Left ventricle myocardium superior (tissue), 1 donor: ENCODE measurements around the gene MLLT1. TPM values are rescaled to one million over a fixed set of nuclear protein-coding genes. Genes with fewer than 3 reads are reported as not detected.

Source experiments
- ATAC-seq: fragments of 200-7000 bp; cut with Tn5 transposase; one replicate; pipeline ENCODE4 v1.9.1; 2020; ENCODE audit warnings: mild to moderate bottlenecking, moderate library complexity
- DNase-seq: peaks from one replicate; pipeline ENCODE4 v3.0.0-alpha.2; 2020
- intact Hi-C: fragments of 100-400 bp; cut with micrococcal nuclease; formaldehyde crosslinking; loops from one replicate; pipeline ENCODE4 v1.11.0; 2022
- total RNA-seq: library from RNA; stranded (reverse); fragmentation: NEBNext Ultra II Directional; extraction: Animal tissue kit (Norgen Biotek cat#: 25700); gene quantifications from one replicate; pipeline ENCODE4 v1.2.1, GENCODE V29; 2021
- donor health status: DM: no; HTN: yes; CAD: no; lungs with severe emphysema.

The MLLT1 gene
- total RNA-seq, 1 donor from 2014 or later: 45.8 TPM

DNA sequence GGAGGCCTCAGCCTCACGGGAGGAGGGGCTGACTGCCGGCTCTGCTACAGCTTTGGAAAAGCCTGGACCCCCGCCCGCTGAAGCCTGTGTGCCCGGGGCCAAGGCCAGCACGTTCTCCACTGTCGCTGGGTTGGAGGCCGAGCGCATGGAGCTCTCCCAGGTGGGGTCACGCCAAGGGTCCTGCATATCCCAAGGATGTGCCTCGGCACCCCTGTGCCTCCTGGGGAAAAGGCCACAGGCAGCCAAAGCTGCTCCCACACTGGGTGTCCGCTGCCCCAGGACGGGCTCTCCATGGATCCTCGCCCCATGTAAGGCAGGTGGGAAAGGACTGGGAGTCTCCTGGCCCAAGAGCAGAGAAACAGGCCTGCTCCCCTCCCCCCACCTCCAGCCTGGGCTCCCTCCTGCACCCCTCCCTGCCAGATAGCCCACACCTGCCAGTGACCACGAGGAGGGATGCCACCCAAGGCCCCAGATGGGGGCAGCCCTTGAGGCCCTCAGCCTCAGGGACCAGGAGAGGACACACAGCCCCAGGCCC, 64.0 kb downstream of the MLLT1 start:
- intact Hi-C loops: loop anchor here (5.0 kb wide), 1 partner anchor 82 kb away; no protein-coding TSS in a partner anchor
- no peak for ATAC-seq
- DNase-seq: no peak

- ATAC-seq (no peak), DNase-seq (no peak)
- intact Hi-C loops: loop anchor here (5.0 kb wide), 1 partner anchor 82 kb away; no protein-coding TSS in a partner anchor
Observed at GRCh38 chr19:6214881-6215541, 64.8 kb downstream of the MLLT1 start.

- ATAC-seq (no peak), DNase-seq (no peak)
- intact Hi-C loops: no loop called here
Observed at GRCh38 chr19:6213696-6214641, 65.8 kb downstream of the MLLT1 start.

DNA sequence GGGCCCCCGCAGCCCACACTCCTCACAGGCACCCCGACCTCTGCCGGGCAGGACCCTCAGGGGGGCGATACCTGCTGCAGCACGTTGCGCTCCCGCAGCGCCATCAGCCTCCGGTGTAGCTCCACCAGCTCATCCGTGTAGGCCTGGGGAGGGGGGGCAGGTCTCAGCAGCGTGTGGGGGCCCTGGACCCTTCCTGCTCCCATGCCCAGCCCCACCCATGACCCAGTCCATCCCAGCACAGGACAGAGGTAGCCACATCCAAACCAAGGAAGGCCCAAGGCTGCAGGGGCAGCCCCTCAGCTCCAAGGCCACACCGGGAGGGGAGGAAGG, 66.5 kb downstream of the MLLT1 start:
- ATAC-seq: no peak

DNA sequence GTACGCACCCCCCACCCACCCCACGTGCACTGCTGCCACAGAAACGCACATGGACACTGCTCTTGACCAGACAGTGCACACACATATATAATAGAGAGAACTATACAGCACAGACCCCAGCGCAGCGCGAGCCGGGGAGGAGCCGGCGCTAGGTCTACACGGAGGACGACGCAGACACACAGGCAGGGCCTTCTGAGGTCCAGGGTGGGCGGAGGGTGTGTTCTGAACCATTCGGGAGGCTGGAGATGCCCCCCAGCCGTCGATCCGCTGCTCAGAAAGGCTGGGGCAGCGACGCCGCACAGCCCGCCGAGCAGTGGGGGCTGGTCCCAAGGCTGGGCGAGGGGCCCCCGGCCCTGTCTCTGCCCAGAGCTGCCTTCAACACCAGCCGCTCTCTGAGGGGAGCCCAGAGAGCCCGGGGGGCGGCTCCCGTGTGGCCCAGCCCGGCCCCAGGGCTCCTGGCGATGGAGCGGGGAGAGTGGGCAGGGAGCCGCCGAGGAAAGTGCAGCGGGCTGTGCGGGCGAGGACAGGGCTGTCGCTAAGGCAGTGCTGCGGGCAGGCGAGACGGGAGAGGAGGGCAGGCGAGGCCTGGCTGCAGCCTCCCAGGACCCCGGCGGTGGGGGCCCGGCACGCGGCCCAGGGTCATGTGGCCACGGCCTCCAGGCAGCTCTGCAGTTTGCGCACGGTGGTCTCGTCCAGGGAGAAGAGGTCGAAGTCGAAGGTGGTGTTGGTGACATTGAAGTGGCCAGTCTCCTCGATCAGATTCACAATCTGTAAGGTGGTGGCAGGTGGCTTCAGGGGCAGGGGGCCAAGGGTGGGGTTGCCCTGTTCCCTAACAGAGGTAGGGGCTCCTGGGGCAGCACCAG, 67.1 kb downstream of the MLLT1 start:
- intact Hi-C loops: no loop called here
- DNase-seq: no peak
- ATAC-seq: no peak

More for the DNA sequence above, 66.5 kb downstream of the MLLT1 start:
- no peak for DNase-seq
- intact Hi-C loops: no loop called here

- DNase-seq: no peak
Observed at GRCh38 chr19:6211632-6212402, 68.0 kb downstream of the MLLT1 start.

GRCh38 chr19:6210721-6211600, 68.8 kb downstream of the MLLT1 start:
- ATAC-seq (no peak), DNase-seq (no peak)

More at GRCh38 chr19:6211632-6212402, 68.0 kb downstream of the MLLT1 start:
- no peak for ATAC-seq
- intact Hi-C loops: no loop called here

DNA sequence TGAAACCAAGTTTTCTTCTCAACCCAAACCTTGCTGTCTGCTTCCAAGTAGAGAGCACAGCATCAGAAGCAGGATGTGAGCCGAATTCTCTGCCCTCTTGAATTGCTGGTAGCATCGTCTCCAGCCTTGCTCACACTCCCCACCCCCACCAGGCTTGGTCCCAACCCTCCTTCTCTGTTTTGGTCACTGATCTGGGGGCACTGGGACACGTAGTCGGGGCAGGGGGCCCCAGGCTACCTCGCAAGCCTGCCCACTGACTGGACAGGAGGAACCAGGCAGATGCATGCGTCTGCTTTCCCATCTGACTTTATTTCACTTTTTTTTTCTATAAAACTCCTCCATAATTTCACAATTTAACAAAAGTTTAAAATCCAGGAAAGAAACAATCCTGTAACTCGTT, 69.7 kb downstream of the MLLT1 start:
- ATAC-seq (no peak), DNase-seq (no peak)
- intact Hi-C loops: no loop called here

More at GRCh38 chr19:6210721-6211600, 68.8 kb downstream of the MLLT1 start:
- intact Hi-C loops: no loop called here

- intact Hi-C loops: no loop called here
- no peak for ATAC-seq
- DNase-seq: no peak
Observed at GRCh38 chr19:6209680-6210079, 70.1 kb downstream of the MLLT1 start.

DNA sequence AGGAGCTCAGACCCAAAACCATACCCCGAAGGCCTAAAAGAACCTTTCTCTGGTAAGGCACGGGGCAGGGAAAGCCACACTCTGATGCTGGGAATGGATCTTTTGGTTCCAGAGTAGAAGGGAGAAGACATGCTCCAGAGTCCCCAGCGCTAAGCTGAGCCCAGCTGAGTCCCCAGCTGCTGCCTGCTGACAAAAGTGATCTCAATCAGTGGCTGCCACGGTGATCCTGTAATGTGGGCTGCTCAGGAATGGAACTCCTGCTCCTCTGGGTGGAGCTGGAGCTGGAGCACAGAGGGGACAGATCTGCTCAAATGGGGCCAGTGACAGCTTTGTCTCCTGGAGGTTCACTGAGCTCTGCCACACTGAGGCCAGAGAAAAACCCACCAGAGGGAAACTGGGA, 70.5 kb downstream of the MLLT1 start:
- DNase-seq: no peak
- no peak for ATAC-seq
- intact Hi-C loops: no loop called here

DNA sequence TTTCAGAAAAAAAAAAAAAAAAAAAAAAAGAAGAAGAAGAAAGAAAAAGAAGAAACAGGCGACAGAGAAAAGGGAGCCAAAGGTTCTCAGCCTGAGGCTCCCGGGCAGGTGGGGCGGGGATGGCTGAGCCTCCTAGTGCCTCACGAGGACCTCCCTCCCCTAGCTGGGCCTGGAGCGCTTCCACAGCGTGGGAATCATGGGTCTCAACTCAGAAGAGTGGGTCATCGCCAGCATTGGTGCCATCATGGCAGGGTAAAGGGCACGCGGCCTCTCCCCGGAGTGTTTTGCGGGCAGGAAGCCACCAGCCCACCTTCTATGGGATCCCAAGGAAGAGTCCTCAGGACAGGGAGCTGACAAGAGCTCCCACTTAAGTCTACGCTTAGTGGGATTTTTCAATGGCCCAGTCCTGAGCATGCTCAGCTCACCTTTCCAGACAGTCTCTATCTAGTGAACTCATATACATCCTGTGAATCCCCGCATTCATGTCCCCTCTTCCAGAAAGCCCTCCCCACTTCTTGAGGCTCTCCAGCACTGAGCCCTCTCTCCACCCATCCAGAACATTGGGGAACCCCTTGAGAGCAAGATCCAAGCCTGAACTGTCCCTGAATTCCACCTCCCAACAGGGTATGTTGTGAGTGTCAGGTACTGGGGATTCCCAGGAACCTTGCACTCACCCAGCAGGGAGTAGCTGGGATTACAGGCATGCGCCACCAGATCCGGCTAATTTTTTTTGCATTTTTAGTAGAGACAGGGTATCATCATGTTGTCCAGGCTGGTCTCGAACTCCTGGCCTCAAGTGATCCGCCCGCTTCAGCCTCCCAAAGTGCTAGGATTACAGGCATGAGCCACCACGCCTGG, 74.7 kb downstream of the MLLT1 start:
- intact Hi-C loops: no loop called here
- DNase-seq (no peak), ATAC-seq (no peak)

GRCh38 chr19:6204212-6204611, 75.6 kb downstream of the MLLT1 start:
- ATAC-seq: no peak
- no peak for DNase-seq
- intact Hi-C loops: no loop called here

DNA sequence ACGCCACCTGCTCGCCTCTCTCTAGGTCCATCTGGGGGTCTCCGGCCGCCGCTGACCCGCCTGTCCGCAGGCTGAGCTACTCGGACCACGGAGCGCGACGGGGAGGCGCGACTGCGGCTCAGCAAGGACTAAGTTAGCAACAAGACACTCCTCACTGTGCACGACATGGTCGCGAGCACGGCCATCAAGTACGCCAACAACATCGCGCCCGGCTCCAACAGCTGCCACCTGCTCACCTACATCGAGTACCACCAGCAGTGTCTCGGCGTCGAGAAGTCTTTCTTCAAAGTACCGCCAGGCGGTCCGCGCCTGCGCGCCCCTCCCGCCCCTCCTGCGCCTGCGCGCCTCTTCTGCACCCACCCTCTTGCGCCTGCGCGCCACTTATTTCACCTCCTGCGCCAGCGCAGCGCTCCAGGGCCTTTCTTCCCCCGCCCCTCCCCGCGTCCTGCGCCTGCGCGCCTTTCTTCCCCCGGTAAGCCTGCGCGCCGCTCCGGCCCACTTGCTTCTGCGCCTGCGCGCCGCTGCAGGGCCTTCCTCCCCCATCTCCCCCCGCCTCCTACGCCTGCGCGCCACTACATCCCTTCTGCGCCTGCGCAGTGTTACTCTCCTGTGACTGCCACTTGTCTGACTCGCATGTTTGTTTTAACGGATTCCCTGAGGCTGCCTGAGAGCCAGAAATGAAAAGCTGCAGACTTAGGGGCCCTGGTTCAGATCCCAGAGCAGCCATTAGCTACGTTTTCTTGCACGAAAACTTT, 80.4 kb downstream of the MLLT1 start:
- ATAC-seq: peak; percentile 99
- DNase-seq: peak; percentile 99
- intact Hi-C loops: no loop called here

GRCh38 chr19:6198896-6199239, 80.9 kb downstream of the MLLT1 start:
- intact Hi-C loops: no loop called here
- ATAC-seq: no peak
- DNase-seq: no peak

DNA sequence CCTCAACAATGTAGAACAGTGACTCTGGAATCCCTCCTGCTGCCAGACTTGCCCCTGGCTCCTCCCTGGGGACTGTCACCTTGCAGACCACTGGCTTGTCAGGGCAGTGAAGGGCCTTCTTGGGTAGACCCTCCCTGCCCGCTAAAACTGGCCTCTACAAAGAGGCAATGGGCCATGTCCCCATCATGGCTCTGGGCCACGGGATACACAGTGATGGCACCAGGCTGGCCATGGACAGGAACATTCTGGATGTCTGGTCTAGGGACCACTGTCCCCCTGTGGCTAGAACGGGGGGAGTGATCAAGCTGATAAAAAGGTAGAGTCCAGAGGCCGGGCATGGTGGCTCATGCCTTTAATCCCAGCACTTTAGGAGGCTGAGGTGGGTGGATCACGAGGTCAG, 83.4 kb downstream of the MLLT1 start:
- ATAC-seq (no peak), DNase-seq (no peak)
- intact Hi-C loops: no loop called here

DNA sequence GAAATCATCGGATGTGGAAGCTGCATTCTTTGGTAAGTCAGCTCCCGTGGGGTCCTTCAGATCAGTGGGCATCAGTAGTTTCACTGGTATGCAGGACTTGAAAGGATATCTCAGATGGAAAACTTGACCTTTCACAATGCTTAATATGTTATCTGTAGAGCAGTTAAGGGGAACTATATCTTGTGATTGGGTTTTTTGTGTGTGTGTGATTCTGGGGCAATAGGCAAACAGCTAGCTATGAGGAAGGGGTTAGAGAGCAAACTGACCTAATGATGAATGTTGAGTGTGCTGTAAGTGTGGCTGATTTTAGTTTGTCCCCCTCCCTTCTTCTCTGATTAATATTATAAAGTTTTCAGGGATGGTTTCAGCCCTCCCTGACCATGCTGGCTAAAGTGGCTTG, 91.0 kb downstream of the MLLT1 start:
- no peak for ATAC-seq
- intact Hi-C loops: no loop called here

More for the DNA sequence above, 91.0 kb downstream of the MLLT1 start:
- DNase-seq: no peak
